HepG2 (cell line): Measurements from ENCODE around the gene CAVIN1. TPM values are rescaled to one million over a fixed set of nuclear protein-coding genes. Genes with fewer than 3 reads are reported as not detected.

Source experiments
- ADNP ChIP-seq: sonication (generic); formaldehyde crosslinking; IDR thresholded peaks from 2 replicates; pipeline ENCODE4 v1.4.0; 2020; ENCODE audit warnings: missing genetic modification reagents
- ELF1 ChIP-seq: sonication (generic); formaldehyde crosslinking; IDR thresholded peaks from 2 replicates; pipeline ENCODE4 v1.4.0; 2020; ENCODE audit warnings: missing genetic modification reagents
- HCFC1 ChIP-seq: fragments of 150-350 bp; IDR thresholded peaks from 2 replicates; pipeline ENCODE4 v1.6.1; 2014; ENCODE audit warnings: low read depth, low read length
- KLF6 ChIP-seq: IDR thresholded peaks from 2 replicates; pipeline ENCODE4 v1.8.0; 2016; ENCODE audit warnings: missing biosample characterization, missing genetic modification reagents
- PRPF4 ChIP-seq: fragments of 200-400 bp; formaldehyde crosslinking; IDR thresholded peaks from 2 replicates; pipeline ENCODE4 v1.6.1; 2016; ENCODE audit warnings: low read length, low read depth; ENCODE audit not compliant: poor library complexity, severe bottlenecking
- SMAD3 ChIP-seq: sonication (generic); formaldehyde crosslinking; IDR thresholded peaks from 2 replicates; pipeline ENCODE4 v1.4.0; 2020; ENCODE audit warnings: missing genetic modification reagents
- ZFAT ChIP-seq: sonication (generic); formaldehyde crosslinking; conservative IDR thresholded peaks from 2 replicates; pipeline ENCODE4 v1.8.1; 2023; ENCODE audit warnings: missing genetic modification reagents, inconsistent platforms
- ZFP62 ChIP-seq: sonication (generic); formaldehyde crosslinking; IDR thresholded peaks from 2 replicates; pipeline ENCODE4 v1.4.0; 2020; ENCODE audit warnings: missing genetic modification reagents
- ZNF224 ChIP-seq: sonication (generic); formaldehyde crosslinking; IDR thresholded peaks from 2 replicates; pipeline ENCODE4 v1.5.0; 2020; ENCODE audit warnings: mild to moderate bottlenecking, missing genetic modification reagents
- ZNF430 ChIP-seq: sonication (generic); formaldehyde crosslinking; IDR thresholded peaks from 2 replicates; pipeline ENCODE4 v1.9.0; 2021; ENCODE audit warnings: mild to moderate bottlenecking, missing genetic modification reagents
- ZNF572 ChIP-seq: sonication (generic); formaldehyde crosslinking; IDR thresholded peaks from 2 replicates; pipeline ENCODE4 v1.5.1; 2020; ENCODE audit warnings: mild to moderate bottlenecking, missing genetic modification reagents
- polyA plus RNA-seq, 8 experiments: library from polyadenylated mRNA; depleted of rRNA in 3 of 8; stranded (reverse) in 7 of 8; unstranded in 1 of 8; fragments of >200 nt; fragmentation: Illumina TruSeq in 4 of 8; extraction: Trizol in 4 of 8; gene quantifications; 2 replicates each; pipeline versions ENCODE4 v1.2.1 to v1.2.3, GENCODE V29; 2011 to 2016; ENCODE audit warnings: low read depth in 4 of 8, missing spikeins in 1 of 8, mixed read lengths in 1 of 8; ENCODE audit not compliant: insufficient read depth in 1 of 8
- total RNA-seq, 5 experiments: library from RNA; depleted of rRNA; stranded (reverse); fragments of >200 nt; fragmentation: Illumina TruSeq; extraction: Trizol; gene quantifications; 2 replicates each; pipeline ENCODE4 v1.2.3, GENCODE V29; 2016; ENCODE audit warnings: low read depth in 1 of 5
- TF ChIP-seq, protein P1 (sequence below): sonication (generic); formaldehyde crosslinking; IDR thresholded peaks from 2 replicates; pipeline ENCODE4 v1.5.1; 2020; ENCODE audit warnings: missing genetic modification reagents, mild to moderate bottlenecking, borderline replicate concordance
- TF ChIP-seq, protein P2 (sequence below): sonication (generic); formaldehyde crosslinking; IDR thresholded peaks from 2 replicates; pipeline ENCODE4 v1.5.0; 2020; ENCODE audit warnings: mild to moderate bottlenecking, missing genetic modification reagents, borderline replicate concordance
- TF ChIP-seq, protein P3 (sequence below): sonication (generic); formaldehyde crosslinking; IDR thresholded peaks from 2 replicates; pipeline ENCODE4 v1.5.0; 2020; ENCODE audit warnings: missing genetic modification reagents
- TF ChIP-seq, protein P4 (sequence below), 2 experiments: sonication (generic) in 1 of 2; formaldehyde crosslinking in 1 of 2; IDR thresholded peaks; 2 replicates each; pipeline versions ENCODE4 v1.4.0 to v1.6.1; 2018 to 2020; ENCODE audit warnings: missing genetic modification reagents in 2 of 2, borderline replicate concordance in 1 of 2, low read depth in 1 of 2, mild to moderate bottlenecking in 1 of 2, missing biosample characterization in 1 of 2
- TF ChIP-seq, protein P5 (sequence below): IDR thresholded peaks from 2 replicates; pipeline ENCODE4 v1.6.1; 2016; ENCODE audit warnings: low read depth

Gene CAVIN1
- total and polyA plus RNA-seq, 2 of the 13 experiments (the other 11 are each of a cell fraction or from before 2014, with no cell fraction given), result 15.9 to 25.5 TPM

DNA sequence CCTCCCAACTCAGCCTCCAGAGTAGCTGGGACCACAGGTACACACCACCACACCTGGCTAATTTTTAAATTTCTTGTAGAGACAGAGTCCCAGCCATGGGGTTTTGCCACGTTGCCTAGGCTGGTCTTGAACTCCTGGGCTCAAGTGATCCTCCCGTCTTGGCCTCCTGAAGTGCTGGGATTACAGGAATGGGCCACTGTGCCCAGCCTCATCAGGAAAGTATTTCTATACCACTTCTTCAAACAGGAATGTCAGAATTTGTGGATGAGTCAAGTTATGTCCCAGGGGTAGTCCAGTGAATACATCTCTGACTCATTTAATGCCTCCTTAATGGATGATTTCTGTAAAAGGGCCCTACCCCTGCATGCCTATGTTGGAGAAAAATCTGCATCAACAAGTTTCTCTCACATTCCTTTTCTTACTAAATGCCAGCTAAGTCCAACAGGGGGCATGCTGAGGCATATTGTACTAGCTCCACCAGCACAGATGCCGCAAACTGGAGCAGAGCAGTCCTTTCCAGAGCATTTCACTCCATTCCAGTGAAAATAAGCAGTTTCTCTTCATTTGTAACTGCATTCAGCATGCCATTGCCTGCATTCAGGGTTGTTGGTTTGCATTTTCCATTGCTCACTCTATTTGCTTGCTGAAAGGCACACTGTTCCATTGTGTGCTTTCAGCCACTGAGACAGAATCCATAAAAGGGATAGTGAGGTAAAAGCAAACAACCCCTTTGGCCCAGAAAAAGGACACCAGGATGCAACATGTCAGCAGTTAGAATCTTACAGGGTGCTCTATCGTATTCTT is 5.3 kb upstream of the CAVIN1 start (continued):
- TF ChIP-seq SMAD3 (CRISPR knock-in tag), result 0 out of 2 replicates have a peak, but pooled peaks have one; percentile 13
- TF ChIP-seq, protein P1, sequence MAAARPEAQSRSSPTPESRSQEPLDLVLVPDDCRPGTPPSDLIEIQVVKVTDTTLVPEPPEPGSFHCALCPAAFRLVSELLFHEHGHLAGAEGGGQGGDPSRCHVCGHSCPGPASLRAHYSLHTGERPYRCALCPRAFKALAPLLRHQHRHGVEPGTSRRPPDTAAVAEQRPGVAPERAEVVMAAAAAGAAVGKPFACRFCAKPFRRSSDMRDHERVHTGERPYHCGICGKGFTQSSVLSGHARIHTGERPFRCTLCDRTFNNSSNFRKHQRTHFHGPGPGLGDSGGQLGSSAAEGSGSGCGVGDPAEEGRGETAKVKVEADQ (CRISPR knock-in tag), result no peak
- TF ChIP-seq ZNF430 (CRISPR knock-in tag), result no peak
- no peak for TF ChIP-seq PRPF4
- TF ChIP-seq, protein P2, sequence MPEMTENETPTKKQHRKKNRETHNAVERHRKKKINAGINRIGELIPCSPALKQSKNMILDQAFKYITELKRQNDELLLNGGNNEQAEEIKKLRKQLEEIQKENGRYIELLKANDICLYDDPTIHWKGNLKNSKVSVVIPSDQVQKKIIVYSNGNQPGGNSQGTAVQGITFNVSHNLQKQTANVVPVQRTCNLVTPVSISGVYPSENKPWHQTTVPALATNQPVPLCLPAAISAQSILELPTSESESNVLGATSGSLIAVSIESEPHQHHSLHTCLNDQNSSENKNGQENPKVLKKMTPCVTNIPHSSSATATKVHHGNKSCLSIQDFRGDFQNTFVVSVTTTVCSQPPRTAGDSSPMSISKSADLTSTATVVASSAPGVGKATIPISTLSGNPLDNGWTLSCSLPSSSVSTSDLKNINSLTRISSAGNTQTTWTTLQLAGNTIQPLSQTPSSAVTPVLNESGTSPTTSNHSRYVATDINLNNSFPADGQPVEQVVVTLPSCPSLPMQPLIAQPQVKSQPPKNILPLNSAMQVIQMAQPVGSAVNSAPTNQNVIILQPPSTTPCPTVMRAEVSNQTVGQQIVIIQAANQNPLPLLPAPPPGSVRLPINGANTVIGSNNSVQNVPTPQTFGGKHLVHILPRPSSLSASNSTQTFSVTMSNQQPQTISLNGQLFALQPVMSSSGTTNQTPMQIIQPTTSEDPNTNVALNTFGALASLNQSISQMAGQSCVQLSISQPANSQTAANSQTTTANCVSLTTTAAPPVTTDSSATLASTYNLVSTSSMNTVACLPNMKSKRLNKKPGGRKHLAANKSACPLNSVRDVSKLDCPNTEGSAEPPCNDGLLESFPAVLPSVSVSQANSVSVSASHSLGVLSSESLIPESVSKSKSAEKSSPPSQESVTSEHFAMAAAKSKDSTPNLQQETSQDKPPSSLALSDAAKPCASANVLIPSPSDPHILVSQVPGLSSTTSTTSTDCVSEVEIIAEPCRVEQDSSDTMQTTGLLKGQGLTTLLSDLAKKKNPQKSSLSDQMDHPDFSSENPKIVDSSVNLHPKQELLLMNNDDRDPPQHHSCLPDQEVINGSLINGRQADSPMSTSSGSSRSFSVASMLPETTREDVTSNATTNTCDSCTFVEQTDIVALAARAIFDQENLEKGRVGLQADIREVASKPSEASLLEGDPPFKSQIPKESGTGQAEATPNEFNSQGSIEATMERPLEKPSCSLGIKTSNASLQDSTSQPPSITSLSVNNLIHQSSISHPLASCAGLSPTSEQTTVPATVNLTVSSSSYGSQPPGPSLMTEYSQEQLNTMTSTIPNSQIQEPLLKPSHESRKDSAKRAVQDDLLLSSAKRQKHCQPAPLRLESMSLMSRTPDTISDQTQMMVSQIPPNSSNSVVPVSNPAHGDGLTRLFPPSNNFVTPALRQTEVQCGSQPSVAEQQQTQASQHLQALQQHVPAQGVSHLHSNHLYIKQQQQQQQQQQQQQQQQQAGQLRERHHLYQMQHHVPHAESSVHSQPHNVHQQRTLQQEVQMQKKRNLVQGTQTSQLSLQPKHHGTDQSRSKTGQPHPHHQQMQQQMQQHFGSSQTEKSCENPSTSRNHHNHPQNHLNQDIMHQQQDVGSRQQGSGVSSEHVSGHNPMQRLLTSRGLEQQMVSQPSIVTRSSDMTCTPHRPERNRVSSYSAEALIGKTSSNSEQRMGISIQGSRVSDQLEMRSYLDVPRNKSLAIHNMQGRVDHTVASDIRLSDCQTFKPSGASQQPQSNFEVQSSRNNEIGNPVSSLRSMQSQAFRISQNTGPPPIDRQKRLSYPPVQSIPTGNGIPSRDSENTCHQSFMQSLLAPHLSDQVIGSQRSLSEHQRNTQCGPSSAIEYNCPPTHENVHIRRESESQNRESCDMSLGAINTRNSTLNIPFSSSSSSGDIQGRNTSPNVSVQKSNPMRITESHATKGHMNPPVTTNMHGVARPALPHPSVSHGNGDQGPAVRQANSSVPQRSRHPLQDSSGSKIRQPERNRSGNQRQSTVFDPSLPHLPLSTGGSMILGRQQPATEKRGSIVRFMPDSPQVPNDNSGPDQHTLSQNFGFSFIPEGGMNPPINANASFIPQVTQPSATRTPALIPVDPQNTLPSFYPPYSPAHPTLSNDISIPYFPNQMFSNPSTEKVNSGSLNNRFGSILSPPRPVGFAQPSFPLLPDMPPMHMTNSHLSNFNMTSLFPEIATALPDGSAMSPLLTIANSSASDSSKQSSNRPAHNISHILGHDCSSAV (CRISPR knock-in tag), result no peak
- TF ChIP-seq ZNF572 (CRISPR knock-in tag), result no peak
- TF ChIP-seq, protein P3, sequence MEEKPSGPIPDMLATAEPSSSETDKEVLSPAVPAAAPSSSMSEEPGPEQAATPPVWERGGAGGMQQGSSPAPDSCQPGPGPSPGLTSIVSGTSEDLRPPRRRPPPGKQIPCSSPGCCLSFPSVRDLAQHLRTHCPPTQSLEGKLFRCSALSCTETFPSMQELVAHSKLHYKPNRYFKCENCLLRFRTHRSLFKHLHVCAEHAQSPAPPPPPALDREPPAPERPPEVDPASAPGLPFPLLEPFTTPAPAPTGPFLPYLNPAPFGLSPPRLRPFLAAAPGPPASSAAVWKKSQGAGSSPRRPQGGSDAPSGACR (CRISPR knock-in tag), result no peak
- TF ChIP-seq, protein P4, sequence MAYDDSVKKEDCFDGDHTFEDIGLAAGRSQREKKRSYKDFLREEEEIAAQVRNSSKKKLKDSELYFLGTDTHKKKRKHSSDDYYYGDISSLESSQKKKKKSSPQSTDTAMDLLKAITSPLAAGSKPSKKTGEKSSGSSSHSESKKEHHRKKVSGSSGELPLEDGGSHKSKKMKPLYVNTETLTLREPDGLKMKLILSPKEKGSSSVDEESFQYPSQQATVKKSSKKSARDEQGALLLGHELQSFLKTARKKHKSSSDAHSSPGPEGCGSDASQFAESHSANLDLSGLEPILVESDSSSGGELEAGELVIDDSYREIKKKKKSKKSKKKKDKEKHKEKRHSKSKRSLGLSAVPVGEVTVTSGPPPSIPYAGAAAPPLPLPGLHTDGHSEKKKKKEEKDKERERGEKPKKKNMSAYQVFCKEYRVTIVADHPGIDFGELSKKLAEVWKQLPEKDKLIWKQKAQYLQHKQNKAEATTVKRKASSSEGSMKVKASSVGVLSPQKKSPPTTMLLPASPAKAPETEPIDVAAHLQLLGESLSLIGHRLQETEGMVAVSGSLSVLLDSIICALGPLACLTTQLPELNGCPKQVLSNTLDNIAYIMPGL (CRISPR knock-in tag; IDR thresholded peaks at IDR 0.05; ENCODE audit: borderline replicate concordance in 1 of 2, low read depth in 1 of 2), result peak in 1 of 2 experiments; percentile 76; a peak in 2 of 4 replicates
- no peak for TF ChIP-seq ZFP62 (CRISPR knock-in tag)
- no peak for TF ChIP-seq ZNF224 (CRISPR knock-in tag)
- TF ChIP-seq, protein P5, sequence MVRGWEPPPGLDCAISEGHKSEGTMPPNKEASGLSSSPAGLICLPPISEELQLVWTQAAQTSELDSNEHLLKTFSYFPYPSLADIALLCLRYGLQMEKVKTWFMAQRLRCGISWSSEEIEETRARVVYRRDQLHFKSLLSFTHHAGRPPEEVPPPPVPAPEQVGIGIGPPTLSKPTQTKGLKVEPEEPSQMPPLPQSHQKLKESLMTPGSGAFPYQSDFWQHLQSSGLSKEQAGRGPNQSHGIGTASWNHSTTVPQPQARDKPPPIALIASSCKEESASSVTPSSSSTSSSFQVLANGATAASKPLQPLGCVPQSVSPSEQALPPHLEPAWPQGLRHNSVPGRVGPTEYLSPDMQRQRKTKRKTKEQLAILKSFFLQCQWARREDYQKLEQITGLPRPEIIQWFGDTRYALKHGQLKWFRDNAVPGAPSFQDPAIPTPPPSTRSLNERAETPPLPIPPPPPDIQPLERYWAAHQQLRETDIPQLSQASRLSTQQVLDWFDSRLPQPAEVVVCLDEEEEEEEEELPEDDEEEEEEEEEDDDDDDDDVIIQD (CRISPR knock-in tag), result no peak
- 0 out of 2 replicates have a peak, but pooled peaks have one; percentile 29 for TF ChIP-seq ELF1 (CRISPR knock-in tag)
- TF ChIP-seq ADNP (CRISPR knock-in tag), result no peak
- no peak for TF ChIP-seq KLF6 (CRISPR knock-in tag)
- no peak for TF ChIP-seq ZFAT (CRISPR knock-in tag)
- TF ChIP-seq HCFC1, result no peak
